Prostate gland (tissue), 2 donors: Measurements from ENCODE around the gene RPS14.

Source experiments
- POLR2A ChIP-seq: fragments of 450-650 bp; IDR thresholded peaks from one replicate; pipeline ENCODE4 v1.6.1; 2016; ENCODE audit warnings: antibody characterized with exemption, mild to moderate bottlenecking
- POLR2AphosphoS5 ChIP-seq: sonication (generic); formaldehyde crosslinking; IDR thresholded peaks from one replicate; pipeline ENCODE4 v1.6.1; 2017; ENCODE audit warnings: antibody characterized with exemption
- TF ChIP-seq, protein P1 (sequence below), 4 experiments: fragments of 200-600 bp in 2 of 4; fragments of 450-650 bp in 2 of 4; sonication (generic) in 2 of 4; IDR thresholded peaks; 1 replicate in 3 of 4; 2 replicates in 1 of 4; pipeline ENCODE4 v1.5.1; 2016 to 2019; ENCODE audit warnings: antibody characterized with exemption in 4 of 4, mild to moderate bottlenecking in 2 of 4, moderate library complexity in 2 of 4

DNA sequence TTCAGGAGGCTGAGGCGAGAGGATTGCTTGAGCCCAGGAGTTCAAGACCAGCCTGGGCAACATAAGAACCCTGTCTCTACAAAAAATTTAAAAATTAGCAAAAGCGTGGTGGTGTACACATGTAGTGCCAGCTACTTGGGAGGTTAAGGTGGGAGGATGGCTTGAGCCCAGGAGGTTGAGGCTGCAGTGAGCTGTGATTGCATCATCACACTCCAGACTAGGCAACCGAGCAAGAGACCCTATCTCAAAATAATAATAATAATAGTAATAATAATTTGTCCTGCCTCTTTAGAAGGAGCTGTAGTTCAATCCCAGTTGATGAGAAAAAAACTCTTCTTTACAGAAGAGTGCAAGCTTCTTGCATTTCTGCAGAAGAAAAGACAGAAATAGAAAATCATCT lies 26.8 kb downstream of the RPS14 start:
- TF ChIP-seq POLR2A (no peak), POLR2AphosphoS5 (no peak)
- TF ChIP-seq, protein P1, sequence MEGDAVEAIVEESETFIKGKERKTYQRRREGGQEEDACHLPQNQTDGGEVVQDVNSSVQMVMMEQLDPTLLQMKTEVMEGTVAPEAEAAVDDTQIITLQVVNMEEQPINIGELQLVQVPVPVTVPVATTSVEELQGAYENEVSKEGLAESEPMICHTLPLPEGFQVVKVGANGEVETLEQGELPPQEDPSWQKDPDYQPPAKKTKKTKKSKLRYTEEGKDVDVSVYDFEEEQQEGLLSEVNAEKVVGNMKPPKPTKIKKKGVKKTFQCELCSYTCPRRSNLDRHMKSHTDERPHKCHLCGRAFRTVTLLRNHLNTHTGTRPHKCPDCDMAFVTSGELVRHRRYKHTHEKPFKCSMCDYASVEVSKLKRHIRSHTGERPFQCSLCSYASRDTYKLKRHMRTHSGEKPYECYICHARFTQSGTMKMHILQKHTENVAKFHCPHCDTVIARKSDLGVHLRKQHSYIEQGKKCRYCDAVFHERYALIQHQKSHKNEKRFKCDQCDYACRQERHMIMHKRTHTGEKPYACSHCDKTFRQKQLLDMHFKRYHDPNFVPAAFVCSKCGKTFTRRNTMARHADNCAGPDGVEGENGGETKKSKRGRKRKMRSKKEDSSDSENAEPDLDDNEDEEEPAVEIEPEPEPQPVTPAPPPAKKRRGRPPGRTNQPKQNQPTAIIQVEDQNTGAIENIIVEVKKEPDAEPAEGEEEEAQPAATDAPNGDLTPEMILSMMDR (IDR thresholded peaks at IDR 0.05), result no peak
